C4-2B (cell line): Measurements from ENCODE around the gene ITPKC.

Experiments used
- ZFX ChIP-seq: fragments of 450-650 bp; IDR thresholded peaks from 2 replicates; pipeline ENCODE4 v1.6.1; 2017
- TF ChIP-seq, protein P1 (sequence below): fragments of 450-650 bp; conservative IDR thresholded peaks from 2 replicates; pipeline ENCODE4 v1.5.1; 2017; ENCODE audit warnings: mild to moderate bottlenecking

DNA sequence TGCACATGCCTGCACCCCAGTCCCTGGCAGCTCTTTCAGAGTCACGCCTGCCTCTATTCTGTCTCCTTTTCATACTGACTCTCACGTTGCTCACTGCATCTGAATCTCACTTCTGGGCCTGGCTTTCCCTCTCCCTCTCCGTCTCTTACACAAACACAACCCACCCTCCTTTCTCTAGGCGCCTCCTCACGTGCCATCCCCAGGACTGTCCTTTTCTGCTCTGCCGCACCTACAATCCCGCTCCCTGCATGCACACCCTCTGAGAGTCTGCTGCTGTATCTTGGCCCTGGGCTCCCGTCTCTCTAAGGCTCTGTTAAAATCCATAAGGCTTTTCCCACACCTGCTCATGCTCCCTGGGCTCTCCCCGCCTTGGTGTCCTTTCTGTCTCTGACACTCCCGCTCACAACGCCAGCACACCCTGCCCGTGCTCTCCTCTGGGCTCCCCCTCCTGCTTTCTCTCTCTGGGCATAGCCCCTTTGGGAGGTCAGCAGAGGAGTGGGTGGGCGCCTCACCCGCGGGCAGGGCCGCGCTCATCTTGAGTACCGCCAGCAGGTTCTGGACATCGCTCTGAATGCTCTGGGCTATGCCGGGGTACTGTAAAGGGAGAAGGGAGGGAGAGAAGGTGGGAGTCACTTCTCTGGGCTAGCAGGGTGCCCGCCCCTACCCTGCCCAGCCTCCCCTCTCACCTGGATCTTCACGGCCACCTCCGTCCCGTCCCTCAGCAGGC, 13.7 kb upstream of the ITPKC start:
- TF ChIP-seq, protein P1, sequence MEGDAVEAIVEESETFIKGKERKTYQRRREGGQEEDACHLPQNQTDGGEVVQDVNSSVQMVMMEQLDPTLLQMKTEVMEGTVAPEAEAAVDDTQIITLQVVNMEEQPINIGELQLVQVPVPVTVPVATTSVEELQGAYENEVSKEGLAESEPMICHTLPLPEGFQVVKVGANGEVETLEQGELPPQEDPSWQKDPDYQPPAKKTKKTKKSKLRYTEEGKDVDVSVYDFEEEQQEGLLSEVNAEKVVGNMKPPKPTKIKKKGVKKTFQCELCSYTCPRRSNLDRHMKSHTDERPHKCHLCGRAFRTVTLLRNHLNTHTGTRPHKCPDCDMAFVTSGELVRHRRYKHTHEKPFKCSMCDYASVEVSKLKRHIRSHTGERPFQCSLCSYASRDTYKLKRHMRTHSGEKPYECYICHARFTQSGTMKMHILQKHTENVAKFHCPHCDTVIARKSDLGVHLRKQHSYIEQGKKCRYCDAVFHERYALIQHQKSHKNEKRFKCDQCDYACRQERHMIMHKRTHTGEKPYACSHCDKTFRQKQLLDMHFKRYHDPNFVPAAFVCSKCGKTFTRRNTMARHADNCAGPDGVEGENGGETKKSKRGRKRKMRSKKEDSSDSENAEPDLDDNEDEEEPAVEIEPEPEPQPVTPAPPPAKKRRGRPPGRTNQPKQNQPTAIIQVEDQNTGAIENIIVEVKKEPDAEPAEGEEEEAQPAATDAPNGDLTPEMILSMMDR: no peak
- no peak for TF ChIP-seq ZFX
